Endothelial cell of umbilical vein (primary cell): Measurements from ENCODE around the gene ATP10B.

Source experiments
- CTCF ChIP-seq, 2 donors: IDR thresholded peaks; 1 replicate in 1 of 2; 2 replicates in 1 of 2; pipeline ENCODE4 v1.5.1; 2011; ENCODE audit warnings: low read length in 2 of 2, mild to moderate bottlenecking in 2 of 2, moderate library complexity in 2 of 2, control low read depth in 1 of 2, inconsistent platforms in 1 of 2, low read depth in 1 of 2; ENCODE audit not compliant: insufficient read depth in 1 of 2; ENCODE audit errors: extremely low read depth in 1 of 2
- POLR2A ChIP-seq: IDR thresholded peaks from 2 replicates; pipeline ENCODE4 v1.6.1; 2012; ENCODE audit warnings: low read depth, mild to moderate bottlenecking, control low read depth, low read length

DNA sequence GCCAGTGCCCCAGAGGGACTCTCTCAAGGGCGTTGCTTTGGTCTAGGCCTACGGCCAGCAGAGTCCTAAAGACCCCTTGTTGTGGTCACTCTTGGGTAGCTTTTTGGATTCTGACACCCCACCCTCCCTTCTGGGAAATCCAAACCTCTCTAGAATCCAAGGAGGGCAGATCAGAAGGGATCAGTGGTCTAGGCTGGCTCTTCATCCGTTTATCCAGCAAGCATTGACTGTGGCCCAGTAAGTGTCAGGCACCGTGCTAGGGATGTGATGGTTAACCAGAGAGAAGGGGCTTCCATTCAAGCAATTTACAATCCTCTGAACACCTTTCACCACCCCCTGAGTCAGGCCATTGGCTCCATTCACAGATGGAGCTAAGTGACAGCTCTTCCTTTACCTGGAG, 249.3 kb downstream of the ATP10B start:
- TF ChIP-seq CTCF (IDR thresholded peaks at IDR 0.05; ENCODE audit: extremely low read depth in 1 of 2, insufficient read depth in 1 of 2, low read depth in 1 of 2, low read length in 2 of 2) (no peak), POLR2A (no peak)
